B cell (primary cell): ENCODE measurements around the gene ACBD5. TPM values are rescaled to one million over a fixed set of nuclear protein-coding genes. Genes with fewer than 3 reads are reported as not detected.
A peak's percentile ranks its signal among the peaks of the same experiment; 100 is the strongest.
"Not testable (repeated sequence)": the region's sequence is repeated elsewhere in the genome, so short reads cannot be mapped to it uniquely, and the experiment has no call there.

Experiments
- ATAC-seq: fragments of 200-7000 bp; cut with Tn5 transposase; one replicate; pipeline ENCODE4 v1.10.0; 2021; ENCODE audit warnings: low read depth, mild to moderate bottlenecking, moderate number of reproducible peaks, moderate library complexity
- CTCF ChIA-PET: fragments of 350-600 bp; sonication (Branson Sonifier 250); formaldehyde crosslinking; loops from one replicate; lab custom pipeline; 2021; ENCODE audit warnings: antibody characterized with exemption, inconsistent platforms; lab: Charles Lee
- POLR2A ChIA-PET: fragments of 350-600 bp; sonication (Branson Sonifier 250); formaldehyde crosslinking; loops from one replicate; lab custom pipeline; 2021; ENCODE audit warnings: antibody characterized with exemption; lab: Charles Lee
- DNase-seq: peaks from one replicate; pipeline ENCODE4 v3.0.0; 2013
- H2AFZ ChIP-seq: 2 replicates; pipeline ENCODE4 v1.6.1; 2012; ENCODE audit warnings: mild to moderate bottlenecking, low read depth, low read length; ENCODE audit not compliant: insufficient read depth, poor library complexity, severe bottlenecking
- H3K27ac ChIP-seq, 2 donors: 1 replicate in 1 of 2; 2 replicates in 1 of 2; pipeline ENCODE4 v1.5.1; 2012 to 2013; ENCODE audit warnings: low read length in 2 of 2, mild to moderate bottlenecking in 2 of 2, moderate library complexity in 1 of 2
- H3K27me3 ChIP-seq, 4 experiments: fragments of 200-600 bp in 1 of 4; sonication (generic) in 1 of 4; replicated peaks in 1 of 4; 1 replicate in 2 of 4; 2 replicates in 2 of 4; pipeline versions ENCODE4 v1.6.1 to v1.7.0; 2013 to 2016; ENCODE audit warnings: low read length in 3 of 4, mild to moderate bottlenecking in 2 of 4, mixed read lengths in 1 of 4, moderate library complexity in 1 of 4; ENCODE audit not compliant: insufficient read depth in 4 of 4, control insufficient read depth in 3 of 4; ENCODE audit errors: control extremely low read depth in 1 of 4
- H3K36me3 ChIP-seq, 2 experiments: replicated peaks in 1 of 2; 1 replicate in 1 of 2; 2 replicates in 1 of 2; pipeline versions ENCODE4 v1.6.1 to v1.7.1; 2013; ENCODE audit warnings: low read length in 1 of 2; ENCODE audit not compliant: insufficient read depth in 2 of 2, control insufficient read depth in 1 of 2; ENCODE audit errors: control extremely low read depth in 1 of 2, extremely low read depth in 1 of 2
- H3K4me1 ChIP-seq, 2 donors: fragments of 200-600 bp in 1 of 2; sonication (generic) in 1 of 2; 1 replicate in 1 of 2; 2 replicates in 1 of 2; pipeline versions ENCODE4 v1.5.1 to v1.6.1; 2013 to 2017; ENCODE audit warnings: low read length in 2 of 2; ENCODE audit not compliant: control insufficient read depth in 2 of 2, insufficient read depth in 2 of 2
- H3K4me2 ChIP-seq: replicated peaks from 2 replicates; pipeline ENCODE3; 2012; ENCODE audit warnings: mild to moderate bottlenecking, low read depth, low read length; ENCODE audit not compliant: poor library complexity, severe bottlenecking
- H3K4me3 ChIP-seq, 5 experiments: fragments of 200-600 bp in 1 of 5; sonication (generic) in 1 of 5; 1 replicate in 3 of 5; 2 replicates in 2 of 5; pipeline versions ENCODE4 v1.5.1 to v1.7.0; 2011 to 2016; ENCODE audit warnings: low read length in 4 of 5, mild to moderate bottlenecking in 4 of 5, low read depth in 2 of 5, control low read depth in 1 of 5, moderate library complexity in 1 of 5; ENCODE audit not compliant: insufficient read depth in 1 of 5; ENCODE audit errors: control extremely low read depth in 1 of 5, extremely low read depth in 1 of 5
- H3K79me2 ChIP-seq: fragments of 200-600 bp; sonication (generic); one replicate; pipeline ENCODE4 v1.6.0; 2016; ENCODE audit warnings: low read length; ENCODE audit not compliant: control insufficient read depth, insufficient read depth
- H3K9ac ChIP-seq: fragments of 200-600 bp; sonication (generic); 2 replicates; pipeline ENCODE4 v1.6.1; 2017; ENCODE audit warnings: mild to moderate bottlenecking, low read length, moderate library complexity
- H3K9me3 ChIP-seq, 3 donors: one replicate each; pipeline versions ENCODE4 v1.6.1 to v1.7.1; 2013; ENCODE audit warnings: low read length in 2 of 3; ENCODE audit not compliant: control insufficient read depth in 2 of 3, insufficient read depth in 1 of 3; ENCODE audit errors: control extremely low read depth in 1 of 3
- H4K20me1 ChIP-seq: 2 replicates; pipeline ENCODE4 v1.6.0; 2012; ENCODE audit warnings: mild to moderate bottlenecking, low read length; ENCODE audit not compliant: insufficient read depth, control insufficient read depth, poor library complexity, severe bottlenecking
- H3K27ac Mint-ChIP-seq: one replicate; pipeline ENCODE4 v1.8.0; 2021; ENCODE audit warnings: mixed read lengths
- H3K27me3 Mint-ChIP-seq: one replicate; pipeline ENCODE4 v1.8.0; 2021; ENCODE audit warnings: mixed read lengths
- H3K4me1 Mint-ChIP-seq: one replicate; pipeline ENCODE4 v1.8.0; 2021; ENCODE audit warnings: mixed read lengths
- H3K4me3 Mint-ChIP-seq: one replicate; pipeline ENCODE4 v1.8.0; 2021; ENCODE audit warnings: mixed read lengths
- H3K9me3 Mint-ChIP-seq: one replicate; pipeline ENCODE4 v1.8.0; 2022; ENCODE audit warnings: mixed read lengths; ENCODE audit not compliant: insufficient read depth
- EZH2 ChIP-seq: IDR thresholded peaks from 2 replicates; pipeline ENCODE4 v1.6.1; 2012; ENCODE audit warnings: borderline replicate concordance, low read depth, mild to moderate bottlenecking, moderate library complexity, low read length; ENCODE audit not compliant: insufficient read depth, poor library complexity, severe bottlenecking
- WGBS: methylation state at CpG from one replicate; pipeline ENCODE4 v1.1.5; 2013; ENCODE audit warnings: missing lambda C conversion rate; ENCODE audit not compliant: insufficient coverage; 5-methylcytosine and 5-hydroxymethylcytosine counted together
- intact Hi-C: fragments of 100-400 bp; cut with micrococcal nuclease; formaldehyde crosslinking; loops from one replicate; pipeline ENCODE4 v1.10.0; 2022
- polyA plus RNA-seq: library from polyadenylated mRNA; depleted of rRNA; stranded (reverse); fragments of >200 nt; gene quantifications from 2 replicates; pipeline ENCODE4 v1.2.3, GENCODE V29; 2012
- total RNA-seq, 2 donors: library from RNA; stranded (reverse); fragments of 120-200 nt in 1 of 2; gene quantifications; 1 replicate in 1 of 2; 2 replicates in 1 of 2; pipeline versions ENCODE4 v1.2.3 to v1.2.4, GENCODE V29; 2013 to 2022
- TF ChIP-seq, protein P1 (sequence below): fragments of 200-600 bp; IDR thresholded peaks from one replicate; pipeline ENCODE4 v1.8.0; 2022; ENCODE audit warnings: antibody characterized with exemption, mild to moderate bottlenecking

The ACBD5 gene
- total and polyA plus RNA-seq, 2 donors (not counting 1 experiment from before 2014, with no cell fraction given), result 8.2 to 24.0 TPM

DNA sequence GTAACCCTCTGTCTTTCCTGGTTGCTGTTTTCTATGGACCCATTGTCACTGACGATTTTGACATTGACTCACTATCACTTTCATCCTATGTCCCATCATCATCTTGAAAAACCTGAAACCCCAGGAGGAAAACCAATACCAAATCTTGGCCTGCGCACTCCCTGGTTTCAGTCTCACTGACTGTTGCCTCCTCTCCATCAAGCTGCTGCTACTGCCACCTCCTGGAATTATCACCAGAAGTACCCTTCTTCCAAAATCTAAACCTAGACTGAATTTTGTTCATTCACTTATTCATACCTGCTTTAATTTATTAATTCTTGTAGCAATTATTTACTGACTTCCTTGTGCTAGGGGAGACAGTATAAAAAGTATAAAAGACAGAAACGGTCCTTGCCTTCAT is 44.5 kb upstream of the ACBD5 start:
- WGBS, result 59% methylated on average over 2 of the region's 3 CpGs
- ChIA-PET POLR2A (no interaction called here), CTCF (interaction anchor here (1.8 kb wide), 1 partner anchor 61 kb away, joined by 20 read pairs; no protein-coding TSS in a partner anchor)
- Histone ChIP-seq H3K36me3 (no peaks in the 10 kb centered on the region), H3K4me3 (no peak overlapping the region), H3K9me3 (no peaks in the 10 kb centered on the region), H4K20me1 (no peaks in the 10 kb centered on the region), H3K27me3 (no peaks in the 10 kb centered on the region), H3K4me1 (no peaks in the 10 kb centered on the region), H3K79me2 (no peaks in the 10 kb centered on the region), H3K9ac (no peak overlapping the region), H3K4me2 (no peak overlapping the region), H3K27ac (no peak overlapping the region), H2AFZ (no peak overlapping the region)
- H3K27ac Mint-ChIP-seq, result no peak overlapping the region
- no peaks in the 10 kb centered on the region for H3K9me3 Mint-ChIP-seq
- H3K4me3 Mint-ChIP-seq, result no peak overlapping the region
- ATAC-seq (no peak), DNase-seq (peak; percentile 8)
- no peaks in the 10 kb centered on the region for H3K4me1 Mint-ChIP-seq
- peaks cover 4% of the 10 kb centered on the region for H3K27me3 Mint-ChIP-seq
- intact Hi-C loops, result loop anchor here (1.0 kb wide), 1 partner anchor 61 kb away; no protein-coding TSS in a partner anchor
- TF ChIP-seq EZH2, result no peak
- TF ChIP-seq, protein P1, sequence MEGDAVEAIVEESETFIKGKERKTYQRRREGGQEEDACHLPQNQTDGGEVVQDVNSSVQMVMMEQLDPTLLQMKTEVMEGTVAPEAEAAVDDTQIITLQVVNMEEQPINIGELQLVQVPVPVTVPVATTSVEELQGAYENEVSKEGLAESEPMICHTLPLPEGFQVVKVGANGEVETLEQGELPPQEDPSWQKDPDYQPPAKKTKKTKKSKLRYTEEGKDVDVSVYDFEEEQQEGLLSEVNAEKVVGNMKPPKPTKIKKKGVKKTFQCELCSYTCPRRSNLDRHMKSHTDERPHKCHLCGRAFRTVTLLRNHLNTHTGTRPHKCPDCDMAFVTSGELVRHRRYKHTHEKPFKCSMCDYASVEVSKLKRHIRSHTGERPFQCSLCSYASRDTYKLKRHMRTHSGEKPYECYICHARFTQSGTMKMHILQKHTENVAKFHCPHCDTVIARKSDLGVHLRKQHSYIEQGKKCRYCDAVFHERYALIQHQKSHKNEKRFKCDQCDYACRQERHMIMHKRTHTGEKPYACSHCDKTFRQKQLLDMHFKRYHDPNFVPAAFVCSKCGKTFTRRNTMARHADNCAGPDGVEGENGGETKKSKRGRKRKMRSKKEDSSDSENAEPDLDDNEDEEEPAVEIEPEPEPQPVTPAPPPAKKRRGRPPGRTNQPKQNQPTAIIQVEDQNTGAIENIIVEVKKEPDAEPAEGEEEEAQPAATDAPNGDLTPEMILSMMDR, result no peak

DNA sequence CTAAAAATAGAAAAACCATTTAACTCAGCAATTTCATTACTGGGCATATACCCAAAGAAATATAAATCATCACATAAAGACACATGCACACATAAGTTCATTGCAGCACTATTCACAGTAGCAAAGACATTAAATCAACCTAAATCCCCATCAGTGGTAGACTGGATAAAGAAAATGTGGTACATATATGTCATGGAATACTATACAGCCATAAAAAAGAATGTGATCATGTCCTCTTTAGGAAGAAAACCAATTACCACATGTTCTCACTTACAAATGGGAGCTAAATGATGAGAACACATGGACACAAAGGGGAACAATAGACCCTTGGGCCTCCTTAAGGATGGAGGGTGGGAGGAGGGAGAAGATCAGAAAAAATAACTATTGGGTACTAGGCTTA is 36.0 kb upstream of the ACBD5 start:
- Mint-ChIP-seq H3K27ac (no peak overlapping the region), H3K27me3 (peaks cover 45% of the 10 kb centered on the region), H3K4me1 (no peaks in the 10 kb centered on the region), H3K4me3 (no peak overlapping the region), H3K9me3 (no peaks in the 10 kb centered on the region)
- Histone ChIP-seq H3K36me3 (no peaks in the 10 kb centered on the region), H2AFZ (no peak overlapping the region), H3K4me3 (no peak overlapping the region), H3K27ac (no peak overlapping the region), H3K9ac (no peak overlapping the region), H4K20me1 (no peaks in the 10 kb centered on the region), H3K9me3 (peaks cover 0 to 3% (median 2%) of the 10 kb centered on the region in 3 donors), H3K4me1 (no peaks in the 10 kb centered on the region), H3K27me3 (peaks cover 0 to 13% (median 3%) of the 10 kb centered on the region in 4 experiments), H3K4me2 (no peak overlapping the region), H3K79me2 (no peaks in the 10 kb centered on the region)
- TF ChIP-seq, protein P1, result no peak
- TF ChIP-seq EZH2, result no peak
- no peak for DNase-seq
- ChIA-PET CTCF (interaction anchor here (0.6 kb wide), 1 partner anchor 1038 kb away, joined by 3 read pairs; no protein-coding TSS in a partner anchor), POLR2A (no interaction called here)
- ATAC-seq, result no peak
- intact Hi-C loops, result no loop called here

DNA sequence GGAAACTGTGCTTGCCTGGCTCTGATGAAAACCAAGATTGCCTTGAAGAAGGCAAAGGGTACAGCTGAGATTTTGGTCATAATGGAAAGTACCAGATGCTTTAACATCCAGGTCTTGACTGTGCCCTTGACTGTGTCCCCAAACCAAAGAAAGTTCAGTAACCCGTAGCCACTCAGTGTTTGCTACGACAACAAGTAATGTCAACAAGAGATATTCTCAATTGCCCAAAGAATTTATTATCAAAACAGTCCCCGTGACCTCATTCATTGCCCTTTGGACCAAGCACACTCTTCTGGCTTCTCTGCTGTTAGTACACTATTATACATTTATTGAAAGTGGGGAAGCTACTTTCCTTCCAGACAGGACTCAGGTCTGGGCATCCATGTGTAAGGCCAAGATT is 25.4 kb upstream of the ACBD5 start:
- POLR2A ChIA-PET, H3K9me3 Mint-ChIP-seq, H3K27ac ChIP-seq, H3K27me3 ChIP-seq, intact Hi-C loops, H3K4me2 ChIP-seq, H3K4me3 ChIP-seq, H3K9me3 ChIP-seq, H3K4me1 ChIP-seq, H3K4me3 Mint-ChIP-seq, H3K9ac ChIP-seq, H3K79me2 ChIP-seq, H3K27ac Mint-ChIP-seq, ATAC-seq, H4K20me1 ChIP-seq, H3K4me1 Mint-ChIP-seq, DNase-seq, H3K36me3 ChIP-seq, H2AFZ ChIP-seq: not testable (repeated sequence)
- H3K27me3 Mint-ChIP-seq, result peaks cover 44% of the 10 kb centered on the region
- CTCF ChIA-PET, result interaction anchor here (1.6 kb wide), 1 partner anchor 39 kb away, joined by 5 read pairs; no protein-coding TSS in a partner anchor
- no CpG with 5 or more reads among the region's 3 CpGs for WGBS
